Activated T-helper 1 cell treated with anti-CD3 and anti-CD28 coated beads, Interleukin-12 subunit alpha, Interleukin-12 subunit beta, Interleukin-2, Interleukin-4 antibody, amounts not matched to agents 30 ng/mL and 10 ng/mL and 1 ng/mL, durations not matched to agents 14 hours and 24 hours and 36 hours (primary cell): Measurements from ENCODE around the gene KDM6B. TPM values are rescaled to one million over a fixed set of nuclear protein-coding genes. Genes with fewer than 3 reads are reported as not detected.
"Not testable (repeated sequence)": the region's sequence is repeated elsewhere in the genome, so short reads cannot be mapped to it uniquely, and the experiment has no call there.

ENCODE experiments used
- DNase-seq: peaks from one replicate; pipeline ENCODE4 v3.0.0; 2021; ENCODE audit warnings: low spot score
- H3K27ac Mint-ChIP-seq: one replicate; pipeline ENCODE4 v1.8.0; 2021; ENCODE audit warnings: mild to moderate bottlenecking, mixed read lengths
- H3K27me3 Mint-ChIP-seq: one replicate; pipeline ENCODE4 v1.8.0; 2022; ENCODE audit warnings: mild to moderate bottlenecking, moderate library complexity, mixed read lengths; ENCODE audit not compliant: insufficient read depth
- H3K36me3 Mint-ChIP-seq: one replicate; pipeline ENCODE4 v1.8.0; 2021; ENCODE audit warnings: low read depth, mixed read lengths
- H3K4me1 Mint-ChIP-seq: one replicate; pipeline ENCODE4 v1.8.0; 2021; ENCODE audit warnings: low read depth, mixed read lengths
- H3K4me3 Mint-ChIP-seq: one replicate; pipeline ENCODE4 v1.8.0; 2021; ENCODE audit warnings: mild to moderate bottlenecking, moderate library complexity, mixed read lengths
- H3K9me3 Mint-ChIP-seq: one replicate; pipeline ENCODE4 v1.8.0; 2021; ENCODE audit warnings: mixed read lengths
- intact Hi-C: fragments of 100-400 bp; cut with micrococcal nuclease; formaldehyde crosslinking; loops from one replicate; pipeline ENCODE4 v1.15.1; 2024
- total RNA-seq: library from RNA; stranded (reverse); gene quantifications from 2 replicates; pipeline ENCODE4 v1.2.3, GENCODE V29; 2022

Gene KDM6B
- total RNA-seq, 1 donor from 2014 or later, result 177 TPM

DNA sequence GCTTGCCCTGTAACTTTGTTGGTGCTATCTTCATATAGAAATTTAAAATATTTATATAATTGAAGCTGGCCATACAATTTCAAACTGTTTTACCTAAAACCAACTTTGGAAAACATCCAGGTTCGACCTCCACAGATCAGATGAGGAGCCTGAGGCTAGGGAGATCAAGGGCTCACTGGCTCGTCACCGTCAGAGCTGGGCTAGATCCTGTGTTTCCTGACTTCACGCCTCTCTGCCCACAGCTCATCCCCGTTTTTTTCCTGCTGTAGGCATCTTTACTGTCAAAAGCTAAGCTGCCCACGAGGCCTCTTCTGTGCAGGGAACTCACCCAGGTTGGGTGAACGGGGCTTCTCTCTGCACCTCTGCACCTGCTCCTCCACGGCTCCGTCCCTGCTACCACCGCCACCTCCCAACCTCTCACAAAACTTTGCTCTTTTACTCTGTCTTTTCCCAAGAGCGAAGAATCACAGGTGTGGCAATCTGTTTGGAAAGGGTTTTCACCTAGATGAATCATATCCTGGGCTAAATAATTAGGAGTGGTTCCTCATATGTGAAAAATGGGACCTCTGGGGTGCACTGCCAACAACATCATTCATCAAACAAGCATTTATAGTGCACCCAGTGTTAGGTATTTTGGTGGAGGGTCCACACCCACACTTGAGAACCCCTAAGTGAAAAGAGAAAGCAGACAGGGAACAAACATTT, 24.8 kb upstream of the KDM6B start:
- no peak for DNase-seq
- Mint-ChIP-seq H3K36me3 (no peaks in the 10 kb centered on the region), H3K27me3 (peaks cover 8% of the 10 kb centered on the region), H3K4me3 (no peak overlapping the region), H3K27ac (no peak overlapping the region), H3K4me1 (no peaks in the 10 kb centered on the region), H3K9me3 (no peaks in the 10 kb centered on the region)
- intact Hi-C loops, result no loop called here

DNA sequence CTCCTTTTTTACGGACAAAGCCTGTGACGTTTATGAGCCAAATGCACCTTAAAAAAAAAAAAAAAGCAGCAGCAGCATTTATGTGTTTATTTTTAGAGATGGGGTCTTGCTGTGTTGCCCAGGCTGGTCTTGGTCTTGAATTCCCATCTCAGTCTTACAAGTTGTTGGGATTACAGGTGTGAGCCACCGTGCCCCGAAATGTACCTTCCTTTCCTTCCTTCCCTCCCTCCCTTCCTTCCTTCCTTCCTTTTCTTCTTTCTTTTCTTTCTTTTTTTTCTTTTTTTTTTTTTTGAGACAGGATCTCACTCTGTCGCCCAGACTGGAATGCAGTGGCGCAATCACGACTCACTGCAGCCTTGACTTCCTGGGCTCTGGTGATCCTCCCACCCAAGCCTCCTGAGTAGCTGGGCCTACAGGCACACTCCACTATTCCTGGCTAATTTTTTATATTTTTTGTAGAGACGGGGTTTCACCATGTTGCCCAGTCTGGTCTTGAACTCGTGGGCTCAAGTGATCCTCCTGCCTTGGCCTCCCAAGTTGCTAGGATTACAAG, 24.1 kb upstream of the KDM6B start:
- H3K4me1 Mint-ChIP-seq, H3K27me3 Mint-ChIP-seq, intact Hi-C loops, H3K4me3 Mint-ChIP-seq, DNase-seq, H3K27ac Mint-ChIP-seq, H3K9me3 Mint-ChIP-seq, H3K36me3 Mint-ChIP-seq: not testable (repeated sequence)

DNA sequence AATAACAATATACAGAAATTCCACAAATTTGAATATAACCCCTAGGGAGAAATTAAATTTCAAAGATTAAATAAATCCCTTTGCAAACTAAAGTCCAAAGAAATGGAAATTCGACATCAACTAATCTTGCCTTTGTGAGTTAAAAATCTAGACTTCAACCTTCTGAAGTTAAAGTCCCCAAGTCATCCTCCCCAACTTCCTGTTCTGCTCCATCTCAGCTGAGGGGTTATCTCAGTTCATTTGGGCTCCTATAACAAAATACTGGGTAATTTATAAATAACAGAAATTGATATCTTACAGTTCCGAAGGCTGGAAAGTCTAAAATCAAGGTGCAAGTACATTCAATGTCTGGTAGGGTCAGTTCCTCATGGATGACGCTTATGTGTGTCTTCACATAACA, 22.8 kb upstream of the KDM6B start:
- Mint-ChIP-seq H3K36me3 (no peaks in the 10 kb centered on the region), H3K4me1 (no peaks in the 10 kb centered on the region), H3K9me3 (no peaks in the 10 kb centered on the region), H3K27me3 (peaks cover 6% of the 10 kb centered on the region), H3K4me3 (no peak overlapping the region), H3K27ac (no peak overlapping the region)
- no peak for DNase-seq
- intact Hi-C loops, result no loop called here

DNA sequence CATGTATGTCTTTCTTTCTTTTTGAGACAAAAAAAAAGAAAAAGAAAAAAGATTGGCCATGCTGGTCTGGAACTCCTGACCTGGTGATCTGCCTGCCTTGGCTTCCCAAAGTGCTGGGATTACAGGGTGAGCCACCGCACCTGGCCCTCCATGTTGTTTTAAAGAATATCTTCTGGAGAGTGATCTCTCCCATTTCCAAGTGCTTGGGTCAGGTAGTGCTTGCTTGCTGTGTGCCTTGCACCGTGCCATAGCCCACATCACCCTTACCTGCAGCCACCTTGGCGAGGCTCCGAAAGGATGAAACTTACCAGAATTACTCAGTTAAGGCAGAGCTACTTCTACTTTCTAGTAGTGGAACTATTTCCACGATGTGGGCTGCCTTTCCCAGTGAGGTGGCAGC, 19.0 kb upstream of the KDM6B start:
- DNase-seq, result no peak
- no peaks in the 10 kb centered on the region for H3K4me1 Mint-ChIP-seq
- no peaks in the 10 kb centered on the region for H3K36me3 Mint-ChIP-seq
- intact Hi-C loops, result no loop called here
- no peaks in the 10 kb centered on the region for H3K9me3 Mint-ChIP-seq
- no peak overlapping the region for H3K27ac Mint-ChIP-seq
- H3K4me3 Mint-ChIP-seq, result no peak overlapping the region
- peaks cover 6% of the 10 kb centered on the region for H3K27me3 Mint-ChIP-seq

DNA sequence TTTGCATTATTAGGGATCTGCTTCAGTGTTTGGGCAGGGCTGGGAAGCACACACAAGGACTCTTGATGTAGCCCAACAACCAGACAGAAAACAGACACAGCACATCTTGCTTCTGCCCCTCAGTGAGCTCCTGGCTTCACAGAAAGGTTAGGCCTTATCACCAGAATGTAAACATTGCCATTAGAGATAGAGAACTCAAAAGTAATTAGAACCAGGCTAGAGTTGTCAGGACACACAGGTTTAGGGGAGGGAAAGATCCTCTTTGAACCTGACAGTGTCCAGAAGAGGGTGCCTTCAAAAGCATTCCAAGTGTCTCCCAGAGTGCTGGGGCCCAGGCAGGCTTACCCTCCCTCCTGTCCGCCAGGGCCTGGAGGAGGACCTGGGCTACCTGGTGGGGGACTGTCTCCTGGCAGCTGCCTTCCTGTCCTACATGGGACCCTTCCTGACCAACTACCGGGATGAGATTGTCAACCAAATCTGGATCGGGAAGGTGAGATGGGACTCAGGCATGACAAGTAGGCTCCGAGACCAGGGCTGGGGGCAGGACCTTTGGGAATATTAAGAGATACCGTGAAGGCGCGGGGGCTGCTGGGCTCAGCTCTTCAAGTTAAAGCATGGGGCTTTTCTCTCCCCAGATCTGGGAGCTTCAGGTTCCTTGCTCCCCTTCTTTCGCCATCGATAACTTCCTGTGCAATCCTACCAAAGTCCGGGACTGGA, 16.9 kb upstream of the KDM6B start:
- no peak overlapping the region for H3K4me3 Mint-ChIP-seq
- H3K36me3 Mint-ChIP-seq, result no peaks in the 10 kb centered on the region
- DNase-seq, result no peak
- H3K27me3 Mint-ChIP-seq, result no peaks in the 10 kb centered on the region
- no peaks in the 10 kb centered on the region for H3K4me1 Mint-ChIP-seq
- intact Hi-C loops, result no loop called here
- H3K9me3 Mint-ChIP-seq, result no peaks in the 10 kb centered on the region
- no peak overlapping the region for H3K27ac Mint-ChIP-seq

DNA sequence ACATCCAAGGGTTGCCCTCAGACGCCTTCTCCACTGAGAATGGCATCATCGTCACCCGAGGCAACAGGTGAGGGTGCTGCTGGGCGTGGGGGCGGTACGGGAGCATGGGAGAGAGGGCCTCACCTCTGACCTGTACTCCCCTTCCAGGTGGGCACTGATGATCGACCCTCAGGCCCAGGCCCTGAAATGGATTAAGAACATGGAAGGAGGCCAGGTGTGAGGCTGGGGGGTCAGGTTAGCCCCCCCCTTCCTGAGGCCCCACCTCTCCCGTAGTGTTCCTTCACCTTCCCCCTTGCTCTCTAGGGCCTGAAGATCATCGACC, 16.4 kb upstream of the KDM6B start:
- H3K27me3 Mint-ChIP-seq, result no peaks in the 10 kb centered on the region
- no peaks in the 10 kb centered on the region for H3K36me3 Mint-ChIP-seq
- intact Hi-C loops, result no loop called here
- DNase-seq, result no peak
- H3K9me3 Mint-ChIP-seq, result no peaks in the 10 kb centered on the region
- no peak overlapping the region for H3K4me3 Mint-ChIP-seq
- no peaks in the 10 kb centered on the region for H3K4me1 Mint-ChIP-seq
- H3K27ac Mint-ChIP-seq, result no peak overlapping the region

DNA sequence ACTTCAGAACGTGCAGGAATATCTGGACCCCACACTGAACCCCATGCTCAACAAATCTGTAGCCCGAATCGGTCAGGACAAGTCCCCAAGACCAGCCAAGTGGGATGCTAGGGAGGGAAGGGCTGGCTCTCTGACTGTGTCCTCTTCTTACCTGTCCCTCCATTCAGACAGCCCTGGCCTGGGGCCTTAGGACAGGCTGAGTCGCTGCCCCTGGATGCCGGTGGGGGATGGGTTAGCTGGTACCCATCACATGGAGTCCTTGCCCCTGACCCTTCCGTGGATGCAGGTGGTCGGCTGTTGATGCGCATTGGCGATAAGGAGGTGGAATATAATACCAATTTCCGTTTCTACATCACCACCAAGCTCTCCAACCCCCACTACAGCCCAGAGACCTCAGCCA, 16.0 kb upstream of the KDM6B start:
- intact Hi-C loops, result no loop called here
- Mint-ChIP-seq H3K4me3 (no peak overlapping the region), H3K4me1 (no peaks in the 10 kb centered on the region), H3K36me3 (no peaks in the 10 kb centered on the region), H3K27me3 (no peaks in the 10 kb centered on the region), H3K27ac (no peak overlapping the region), H3K9me3 (no peaks in the 10 kb centered on the region)
- DNase-seq, result no peak

DNA sequence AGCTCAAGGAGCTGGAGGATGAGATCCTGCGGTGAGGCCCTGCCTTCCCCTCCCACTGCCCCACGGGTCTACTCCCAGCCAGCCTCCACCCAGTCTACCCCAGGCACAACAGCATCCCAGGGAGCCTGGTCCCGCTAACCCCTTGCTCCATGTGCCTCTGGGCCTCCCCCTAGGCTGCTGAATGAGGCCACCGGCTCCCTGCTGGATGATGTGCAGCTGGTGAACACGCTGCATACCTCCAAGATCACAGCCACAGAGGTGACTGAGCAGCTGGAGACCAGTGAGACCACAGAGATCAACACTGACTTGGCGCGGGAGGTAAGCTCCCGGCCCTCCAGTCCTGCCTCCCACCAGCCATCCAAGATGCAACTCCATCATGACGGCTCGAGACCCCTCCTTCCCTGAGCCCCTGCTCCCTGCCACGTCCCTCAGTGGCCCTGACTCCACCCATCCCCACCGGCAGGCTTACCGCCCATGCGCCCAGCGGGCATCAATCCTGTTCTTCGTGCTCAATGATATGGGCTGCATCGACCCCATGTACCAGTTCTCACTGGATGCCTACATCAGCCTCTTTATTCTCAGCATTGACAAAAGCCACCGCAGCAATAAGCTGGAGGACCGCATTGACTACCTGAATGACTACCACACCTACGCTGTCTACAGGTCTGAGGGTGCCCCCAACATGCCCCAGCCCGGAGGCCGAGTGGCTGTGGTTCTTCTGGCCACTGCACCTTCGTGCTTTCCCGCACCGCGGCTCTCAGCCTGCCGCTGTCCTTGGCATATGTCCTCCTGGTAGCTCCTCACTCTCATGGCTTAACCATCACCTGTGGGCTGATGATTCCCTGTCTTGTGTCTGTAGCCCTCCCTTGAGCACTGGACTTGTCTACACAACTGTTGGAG, 15.0 kb upstream of the KDM6B start:
- no peaks in the 10 kb centered on the region for H3K9me3 Mint-ChIP-seq
- no peaks in the 10 kb centered on the region for H3K4me1 Mint-ChIP-seq
- H3K36me3 Mint-ChIP-seq, result no peaks in the 10 kb centered on the region
- peaks cover 3% of the 10 kb centered on the region for H3K27me3 Mint-ChIP-seq
- H3K4me3 Mint-ChIP-seq, result no peak overlapping the region
- H3K27ac Mint-ChIP-seq, result no peak overlapping the region
- intact Hi-C loops, result no loop called here
- DNase-seq, result no peak

DNA sequence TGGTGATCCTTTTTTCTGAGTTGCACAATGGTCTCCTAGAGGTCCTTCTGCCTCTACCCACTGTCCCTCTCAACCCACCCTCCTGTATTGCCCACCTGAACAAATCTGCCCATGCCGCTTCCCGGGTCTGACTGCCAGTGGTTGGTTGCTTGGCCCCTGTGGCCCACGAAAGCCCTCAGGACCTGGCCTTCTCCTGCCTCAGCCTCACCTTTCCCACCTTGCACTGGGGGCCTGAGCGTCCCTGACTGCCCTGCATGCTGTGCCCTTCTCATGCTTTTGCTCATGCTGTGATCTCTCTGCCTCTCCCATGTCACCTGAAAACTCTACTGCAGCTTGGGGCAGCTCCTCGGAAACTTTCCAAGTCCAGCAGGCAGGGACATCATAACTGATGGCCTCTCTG, 13.8 kb upstream of the KDM6B start:
- intact Hi-C loops, result no loop called here
- Mint-ChIP-seq H3K27ac (no peak overlapping the region), H3K27me3 (peaks cover 7% of the 10 kb centered on the region), H3K9me3 (no peaks in the 10 kb centered on the region), H3K36me3 (no peaks in the 10 kb centered on the region), H3K4me1 (peaks cover 4% of the 10 kb centered on the region), H3K4me3 (no peak overlapping the region)
- no peak for DNase-seq

DNA sequence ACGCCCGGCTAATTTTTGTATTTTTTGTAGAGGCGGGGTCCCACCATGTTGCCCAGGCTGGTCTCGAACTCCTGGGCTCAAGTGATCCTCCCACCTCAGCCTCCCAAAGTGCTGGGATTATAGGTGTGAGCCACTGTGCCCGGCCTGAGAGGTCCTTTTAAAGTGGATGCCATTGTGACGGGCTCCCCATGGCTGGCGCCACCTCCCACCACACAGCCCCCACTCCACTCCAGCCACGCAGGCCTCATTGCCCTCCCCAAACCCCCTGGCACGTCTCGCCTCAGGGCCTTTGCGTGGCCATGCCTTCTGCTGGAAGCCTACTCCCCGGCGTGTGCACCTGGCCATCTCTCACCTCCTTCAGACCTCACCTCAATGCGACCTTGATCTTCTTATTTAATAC, 11.9 kb upstream of the KDM6B start:
- intact Hi-C loops, result loop anchor here (1.0 to 2.0 kb wide), 7 partner anchors 12 to 235 kb away; partner anchors contain the start of genes KDM6B and NAA38
- Mint-ChIP-seq H3K36me3 (no peaks in the 10 kb centered on the region), H3K27ac (no peak overlapping the region), H3K4me1 (peaks cover 8% of the 10 kb centered on the region), H3K27me3 (peaks cover 12% of the 10 kb centered on the region), H3K9me3 (no peaks in the 10 kb centered on the region), H3K4me3 (no peak overlapping the region)
- no peak for DNase-seq

DNA sequence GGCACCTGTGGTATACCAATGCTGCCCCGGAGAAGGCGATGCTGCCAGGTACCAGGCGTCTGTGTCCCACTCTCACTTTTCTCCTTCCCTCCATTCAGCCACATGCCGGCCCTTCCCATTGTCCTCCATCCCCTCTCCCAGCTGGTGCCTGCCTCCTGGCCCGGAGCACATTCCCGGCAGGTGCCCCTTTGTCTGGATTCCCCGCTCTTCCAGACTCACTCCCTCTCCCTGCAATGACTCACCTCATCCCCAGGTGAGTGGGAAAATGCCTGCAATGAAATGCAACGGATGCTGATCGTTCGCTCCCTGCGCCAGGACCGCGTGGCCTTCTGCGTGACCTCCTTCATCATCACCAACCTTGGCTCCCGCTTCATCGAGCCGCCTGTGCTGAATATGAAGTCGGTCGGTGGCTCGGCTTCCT, 10.4 kb upstream of the KDM6B start:
- Mint-ChIP-seq H3K4me3 (no peak overlapping the region), H3K4me1 (peaks cover 8% of the 10 kb centered on the region), H3K27me3 (peaks cover 18% of the 10 kb centered on the region), H3K27ac (no peak overlapping the region), H3K9me3 (no peaks in the 10 kb centered on the region), H3K36me3 (no peaks in the 10 kb centered on the region)
- intact Hi-C loops, result loop anchor here (2.0 kb wide), 1 partner anchor 17 kb away; no protein-coding TSS in a partner anchor
- no peak for DNase-seq

DNA sequence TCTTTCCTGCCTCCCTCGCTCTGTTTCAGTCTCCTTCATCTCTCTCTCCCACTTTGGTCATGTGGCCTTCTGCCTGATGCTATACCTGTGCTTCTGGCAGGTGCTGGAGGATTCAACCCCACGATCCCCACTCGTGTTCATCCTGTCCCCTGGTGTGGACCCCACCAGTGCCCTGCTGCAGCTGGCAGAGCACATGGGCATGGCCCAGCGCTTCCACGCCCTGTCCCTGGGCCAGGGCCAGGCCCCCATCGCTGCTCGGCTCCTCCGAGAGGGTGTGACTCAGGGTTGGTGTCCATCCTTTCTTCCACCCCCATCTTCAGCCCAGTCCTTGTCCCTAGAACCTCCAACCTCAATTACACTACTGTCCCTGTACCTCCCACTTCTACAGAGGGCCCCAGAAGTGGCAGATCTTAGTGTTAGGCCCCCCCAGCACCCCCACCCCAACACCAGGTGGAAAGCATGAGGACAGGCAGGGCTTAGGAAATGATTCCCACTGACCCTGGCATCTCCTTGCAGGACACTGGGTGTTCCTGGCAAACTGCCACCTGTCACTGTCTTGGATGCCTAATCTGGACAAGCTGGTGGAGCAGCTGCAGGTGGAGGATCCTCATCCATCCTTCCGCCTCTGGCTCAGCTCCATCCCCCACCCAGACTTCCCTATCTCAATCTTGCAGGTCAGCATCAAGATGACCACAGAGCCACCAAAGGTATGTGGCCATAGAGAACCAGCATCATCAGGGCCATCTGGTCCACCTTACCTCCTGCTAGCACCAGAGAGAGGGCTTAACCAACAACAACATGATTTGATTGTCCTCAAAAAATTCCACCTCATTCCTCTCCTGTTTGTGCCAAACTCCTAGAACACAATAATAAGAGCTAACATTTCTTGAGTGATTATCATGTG, 9.7 kb upstream of the KDM6B start:
- no peak overlapping the region for H3K4me3 Mint-ChIP-seq
- H3K9me3 Mint-ChIP-seq, result no peaks in the 10 kb centered on the region
- DNase-seq, result no peak
- peaks cover 8% of the 10 kb centered on the region for H3K4me1 Mint-ChIP-seq
- H3K27me3 Mint-ChIP-seq, result peaks cover 22% of the 10 kb centered on the region
- H3K27ac Mint-ChIP-seq, result no peak overlapping the region
- intact Hi-C loops, result no loop called here
- H3K36me3 Mint-ChIP-seq, result no peaks in the 10 kb centered on the region
